A673 (cell line): ENCODE data around the gene PYCR2.

Experiments used
- EZH2 ChIP-seq: fragments of 200-600 bp; sonication (generic); IDR thresholded peaks from 2 replicates; pipeline ENCODE4 v1.6.1; 2017; ENCODE audit warnings: borderline replicate concordance, low read depth, mild to moderate bottlenecking, mixed read lengths, antibody characterized with exemption, low read length; ENCODE audit not compliant: poor library complexity, severe bottlenecking
- TF ChIP-seq, protein P1 (sequence below): fragments of 300-800, 200-600 bp; sonication (generic); conservative IDR thresholded peaks from 2 replicates; pipeline ENCODE4 v1.5.1; 2017; ENCODE audit warnings: low read depth, mild to moderate bottlenecking, antibody characterized with exemption, low read length, moderate library complexity, mixed read lengths

DNA sequence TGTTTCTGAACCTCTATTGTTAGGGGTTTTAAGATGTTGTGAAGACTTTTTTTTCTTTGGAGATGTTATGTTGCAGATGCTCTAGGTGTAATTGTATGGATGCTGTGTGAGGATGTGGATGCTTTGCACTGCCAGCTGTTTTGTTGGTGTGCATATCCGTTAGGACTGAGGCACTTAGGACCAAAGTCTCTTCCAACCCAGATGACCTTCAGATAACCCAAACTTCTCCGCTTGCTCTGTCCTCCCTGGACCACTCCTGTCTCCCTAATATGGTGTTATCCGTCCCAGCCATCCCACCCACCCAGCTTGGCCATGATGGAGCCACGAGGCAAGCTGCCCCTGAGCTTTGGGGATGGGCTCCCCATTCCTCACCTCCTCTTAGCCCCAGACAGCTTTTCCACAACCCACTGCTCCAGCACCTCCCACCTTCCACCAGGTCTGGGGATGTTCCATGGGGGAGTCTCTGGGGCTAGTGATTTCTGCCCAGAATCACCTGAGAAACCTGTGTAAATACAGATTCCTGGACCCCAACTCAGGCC lies 22.1 kb upstream of the PYCR2 start:
- TF ChIP-seq, protein P1, sequence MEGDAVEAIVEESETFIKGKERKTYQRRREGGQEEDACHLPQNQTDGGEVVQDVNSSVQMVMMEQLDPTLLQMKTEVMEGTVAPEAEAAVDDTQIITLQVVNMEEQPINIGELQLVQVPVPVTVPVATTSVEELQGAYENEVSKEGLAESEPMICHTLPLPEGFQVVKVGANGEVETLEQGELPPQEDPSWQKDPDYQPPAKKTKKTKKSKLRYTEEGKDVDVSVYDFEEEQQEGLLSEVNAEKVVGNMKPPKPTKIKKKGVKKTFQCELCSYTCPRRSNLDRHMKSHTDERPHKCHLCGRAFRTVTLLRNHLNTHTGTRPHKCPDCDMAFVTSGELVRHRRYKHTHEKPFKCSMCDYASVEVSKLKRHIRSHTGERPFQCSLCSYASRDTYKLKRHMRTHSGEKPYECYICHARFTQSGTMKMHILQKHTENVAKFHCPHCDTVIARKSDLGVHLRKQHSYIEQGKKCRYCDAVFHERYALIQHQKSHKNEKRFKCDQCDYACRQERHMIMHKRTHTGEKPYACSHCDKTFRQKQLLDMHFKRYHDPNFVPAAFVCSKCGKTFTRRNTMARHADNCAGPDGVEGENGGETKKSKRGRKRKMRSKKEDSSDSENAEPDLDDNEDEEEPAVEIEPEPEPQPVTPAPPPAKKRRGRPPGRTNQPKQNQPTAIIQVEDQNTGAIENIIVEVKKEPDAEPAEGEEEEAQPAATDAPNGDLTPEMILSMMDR: no peak
- TF ChIP-seq EZH2: no peak
